ENCODE data around the gene GCHFR. TPM values are rescaled to one million over a fixed set of nuclear protein-coding genes. Genes with fewer than 3 reads are reported as not detected.

The GCHFR gene
- total RNA-seq, 1 experiment from 2014 or later: 5.6 TPM

DNA sequence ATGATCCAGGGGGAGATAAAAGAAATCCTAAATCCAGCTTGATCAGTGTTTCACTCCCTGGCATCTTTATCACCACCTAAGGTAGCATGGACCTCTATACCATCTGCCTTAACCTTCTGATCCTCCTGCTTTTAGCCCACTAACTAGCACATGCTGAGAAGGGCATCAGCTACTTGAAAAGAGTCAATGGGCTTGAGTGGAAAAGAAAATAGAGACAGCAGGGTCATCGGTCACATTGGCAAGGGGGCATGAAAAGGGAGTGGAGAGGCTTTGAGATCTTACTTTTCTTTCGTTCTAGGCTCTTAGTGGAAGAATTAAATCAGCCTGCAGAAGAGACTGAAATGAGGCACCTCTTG, 42.8 kb downstream of the GCHFR start:
- intact Hi-C loops (cut with micrococcal nuclease; ENCODE audit: unreplicated experiment): no loop called here
- H3K4me3 Mint-ChIP-seq (ENCODE audit: low read depth, unreplicated experiment): peak overlapping the region; percentile 90
- peaks cover 13% of the 10 kb centered on the region for H3K36me3 Mint-ChIP-seq (ENCODE audit: insufficient read depth, unreplicated experiment)
- DNase-seq: no peak
- CTCF ChIA-PET: interaction anchor here (0.5 to 1.0 kb wide), 2 partner anchors 11 to 51 kb away, joined by 3 to 4 read pairs; no protein-coding TSS in a partner anchor
- no peaks in the 10 kb centered on the region for H3K4me1 Mint-ChIP-seq (ENCODE audit: low read depth, unreplicated experiment)
- H3K27me3 Mint-ChIP-seq (ENCODE audit: unreplicated experiment): no peaks in the 10 kb centered on the region
- no peaks in the 10 kb centered on the region for H3K9me3 Mint-ChIP-seq (ENCODE audit: low read depth, unreplicated experiment)
- peak overlapping the region; percentile 66 for H3K27ac Mint-ChIP-seq (ENCODE audit: unreplicated experiment)
- no TSS peak for BruUV-seq (replicated peaks)
- TF ChIP-seq, protein P1, sequence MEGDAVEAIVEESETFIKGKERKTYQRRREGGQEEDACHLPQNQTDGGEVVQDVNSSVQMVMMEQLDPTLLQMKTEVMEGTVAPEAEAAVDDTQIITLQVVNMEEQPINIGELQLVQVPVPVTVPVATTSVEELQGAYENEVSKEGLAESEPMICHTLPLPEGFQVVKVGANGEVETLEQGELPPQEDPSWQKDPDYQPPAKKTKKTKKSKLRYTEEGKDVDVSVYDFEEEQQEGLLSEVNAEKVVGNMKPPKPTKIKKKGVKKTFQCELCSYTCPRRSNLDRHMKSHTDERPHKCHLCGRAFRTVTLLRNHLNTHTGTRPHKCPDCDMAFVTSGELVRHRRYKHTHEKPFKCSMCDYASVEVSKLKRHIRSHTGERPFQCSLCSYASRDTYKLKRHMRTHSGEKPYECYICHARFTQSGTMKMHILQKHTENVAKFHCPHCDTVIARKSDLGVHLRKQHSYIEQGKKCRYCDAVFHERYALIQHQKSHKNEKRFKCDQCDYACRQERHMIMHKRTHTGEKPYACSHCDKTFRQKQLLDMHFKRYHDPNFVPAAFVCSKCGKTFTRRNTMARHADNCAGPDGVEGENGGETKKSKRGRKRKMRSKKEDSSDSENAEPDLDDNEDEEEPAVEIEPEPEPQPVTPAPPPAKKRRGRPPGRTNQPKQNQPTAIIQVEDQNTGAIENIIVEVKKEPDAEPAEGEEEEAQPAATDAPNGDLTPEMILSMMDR (IDR thresholded peaks at IDR 0.05; ENCODE audit: unreplicated experiment): no peak

DNA sequence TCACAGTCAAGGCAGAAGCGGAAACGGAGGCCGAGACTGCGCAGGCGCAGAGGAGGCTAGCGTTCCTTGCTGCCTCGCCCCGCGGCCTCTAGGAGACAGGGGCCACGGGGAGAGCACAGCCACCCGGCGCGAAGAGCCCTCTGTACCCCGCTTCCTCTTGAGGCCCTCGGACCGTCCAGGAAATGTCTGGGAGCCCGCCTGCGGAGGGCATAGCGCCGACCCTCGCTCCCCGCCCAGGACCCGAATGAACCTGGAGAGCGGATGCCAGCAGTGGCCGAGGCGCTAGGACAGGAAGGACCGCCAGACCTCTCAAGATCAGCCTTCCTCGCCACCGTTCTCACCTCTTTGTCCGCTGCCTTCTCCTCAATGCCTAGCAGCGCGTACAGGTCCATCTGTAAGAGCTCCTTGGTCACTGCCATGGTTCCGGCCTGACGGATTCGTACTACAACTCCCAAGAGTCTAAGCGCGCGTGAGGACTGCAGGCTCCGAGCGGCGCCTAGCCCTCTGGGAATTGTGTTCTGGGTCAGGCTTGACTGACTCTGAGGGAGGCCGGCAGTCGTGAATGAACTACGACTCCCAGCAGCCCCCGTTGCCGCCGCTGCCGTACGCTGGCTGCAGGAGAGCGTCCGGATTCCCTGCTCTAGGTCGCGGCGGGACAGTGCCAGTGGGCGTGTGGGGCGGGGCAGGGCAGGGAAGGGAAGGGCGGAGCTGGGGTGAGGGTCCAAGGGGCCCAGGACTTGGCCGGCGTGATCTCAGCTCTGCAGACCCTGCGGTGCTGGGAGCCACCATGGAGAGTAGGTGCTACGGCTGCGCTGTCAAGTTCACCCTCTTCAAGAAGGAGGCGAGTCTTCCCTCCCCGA, 43.4 kb downstream of the GCHFR start, which contains the start of the genes DNAJC17 and ZFYVE19:
TSS of gene DNAJC17 (minus strand) at position 446 of the 860 bp plus-strand sequence. CDS start at position 419, 27 bp downstream.
TSS of gene ZFYVE19 (plus strand) at position 62 of the 860 bp plus-strand sequence. CDS start at position 563, 501 bp downstream.
- no peaks in the 10 kb centered on the region for H3K27me3 Mint-ChIP-seq (ENCODE audit: unreplicated experiment)
- TF ChIP-seq, protein P1 (IDR thresholded peaks at IDR 0.05; ENCODE audit: unreplicated experiment): no peak
- H3K4me3 Mint-ChIP-seq (ENCODE audit: low read depth, unreplicated experiment): peak within 1 kb of the TSS; percentile 90
- peak within 1 kb of the TSS; percentile 67 for H3K27ac Mint-ChIP-seq (ENCODE audit: unreplicated experiment)
- DNase-seq: peak; percentile 88
- CTCF ChIA-PET: interaction anchor here (0.5 to 1.0 kb wide), 2 partner anchors 11 to 50 kb away, joined by 3 to 4 read pairs; no protein-coding TSS in a partner anchor
- H3K36me3 Mint-ChIP-seq (ENCODE audit: insufficient read depth, unreplicated experiment): peaks cover 13% of the 10 kb centered on the region
- no peaks in the 10 kb centered on the region for H3K9me3 Mint-ChIP-seq (ENCODE audit: low read depth, unreplicated experiment)
- TSS peak; percentile 73 for BruUV-seq (replicated peaks)
- intact Hi-C loops (cut with micrococcal nuclease; ENCODE audit: unreplicated experiment): no loop called here
- H3K4me1 Mint-ChIP-seq (ENCODE audit: low read depth, unreplicated experiment): no peaks in the 10 kb centered on the region

DNA sequence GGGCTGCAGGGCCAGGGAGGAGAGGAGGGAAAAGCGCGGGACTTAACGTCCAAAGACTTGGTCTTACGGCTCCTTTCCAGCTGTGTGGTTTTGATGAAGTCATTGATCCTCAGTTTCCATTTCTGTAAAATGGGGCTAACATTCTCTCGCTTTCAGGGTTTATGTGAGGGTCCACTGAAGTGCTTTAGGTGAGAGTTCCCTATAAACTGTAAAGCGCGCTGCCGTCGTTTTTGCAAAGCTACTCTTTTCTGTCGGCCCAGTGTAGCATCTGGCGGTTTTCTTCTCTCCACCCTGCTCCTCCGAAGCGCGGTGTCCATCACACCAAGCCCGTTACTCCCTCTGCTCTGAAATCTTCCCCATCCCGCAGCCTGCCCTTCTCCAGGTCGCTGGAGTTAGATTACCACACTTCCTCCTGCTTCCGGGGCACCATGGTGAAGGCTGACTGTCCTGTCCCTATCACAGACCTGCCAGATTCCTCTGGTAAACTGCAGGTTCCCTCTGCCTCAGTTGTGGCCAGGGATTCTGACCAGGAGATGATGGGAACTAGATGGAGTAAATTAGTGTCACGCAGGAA, 44.1 kb downstream of the GCHFR start:
- Mint-ChIP-seq H3K4me3 (ENCODE audit: low read depth, unreplicated experiment) (peak overlapping the region; percentile 90), H3K27me3 (ENCODE audit: unreplicated experiment) (no peaks in the 10 kb centered on the region), H3K36me3 (ENCODE audit: insufficient read depth, unreplicated experiment) (peaks cover 13% of the 10 kb centered on the region), H3K4me1 (ENCODE audit: low read depth, unreplicated experiment) (no peaks in the 10 kb centered on the region), H3K9me3 (ENCODE audit: low read depth, unreplicated experiment) (no peaks in the 10 kb centered on the region), H3K27ac (ENCODE audit: unreplicated experiment) (peak overlapping the region; percentile 67)
- CTCF ChIA-PET: no interaction called here
- BruUV-seq (replicated peaks): no TSS peak
- TF ChIP-seq, protein P1 (IDR thresholded peaks at IDR 0.05; ENCODE audit: unreplicated experiment): no peak
- intact Hi-C loops (cut with micrococcal nuclease; ENCODE audit: unreplicated experiment): no loop called here
- no peak for DNase-seq

DNA sequence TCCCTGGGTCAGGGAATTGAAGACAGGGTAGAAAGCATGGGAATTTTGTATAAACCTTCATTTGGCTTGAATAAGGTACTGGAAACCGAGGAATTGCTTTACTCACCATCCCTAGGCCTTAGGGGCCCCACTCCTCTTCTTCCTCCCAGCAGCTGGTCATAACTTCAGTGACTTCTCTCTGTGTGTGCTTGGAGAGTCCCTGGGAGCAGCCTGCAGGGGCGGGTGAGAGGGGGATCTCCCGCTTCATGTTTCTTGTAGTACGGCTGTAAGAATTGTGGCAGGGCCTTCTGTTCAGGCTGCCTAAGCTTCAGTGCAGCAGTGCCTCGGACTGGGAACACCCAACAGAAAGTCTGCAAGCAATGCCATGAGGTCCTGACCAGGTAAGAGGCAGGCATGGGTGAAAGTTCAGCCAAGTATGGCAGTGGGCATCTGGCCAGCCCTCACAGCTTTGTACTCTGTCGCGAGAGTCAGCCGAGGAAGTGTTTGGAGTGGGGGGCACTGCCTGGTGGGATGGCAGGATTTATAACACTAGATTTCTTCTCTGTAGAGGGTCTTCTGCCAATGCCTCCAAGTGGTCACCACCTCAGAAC, 45.1 kb downstream of the GCHFR start:
- no TSS peak for BruUV-seq (replicated peaks)
- intact Hi-C loops (cut with micrococcal nuclease; ENCODE audit: unreplicated experiment): no loop called here
- peaks cover 13% of the 10 kb centered on the region for H3K36me3 Mint-ChIP-seq (ENCODE audit: insufficient read depth, unreplicated experiment)
- DNase-seq: no peak
- no peaks in the 10 kb centered on the region for H3K27me3 Mint-ChIP-seq (ENCODE audit: unreplicated experiment)
- H3K27ac Mint-ChIP-seq (ENCODE audit: unreplicated experiment): no peak overlapping the region
- CTCF ChIA-PET: no interaction called here
- no peak overlapping the region for H3K4me3 Mint-ChIP-seq (ENCODE audit: low read depth, unreplicated experiment)
- no peaks in the 10 kb centered on the region for H3K9me3 Mint-ChIP-seq (ENCODE audit: low read depth, unreplicated experiment)
- no peaks in the 10 kb centered on the region for H3K4me1 Mint-ChIP-seq (ENCODE audit: low read depth, unreplicated experiment)
- TF ChIP-seq, protein P1 (IDR thresholded peaks at IDR 0.05; ENCODE audit: unreplicated experiment): no peak
